Heart right ventricle (tissue), 16 donors: Measurements from ENCODE around the gene AEN. TPM values are rescaled to one million over a fixed set of nuclear protein-coding genes. Genes with fewer than 3 reads are reported as not detected.

Experiments used
- ATAC-seq, 8 donors: fragments of 200-7000 bp; cut with Tn5 transposase; one replicate each; pipeline ENCODE4 v1.9.1; 2020; ENCODE audit warnings: mild to moderate bottlenecking in 8 of 8, moderate library complexity in 8 of 8, moderate number of reproducible peaks in 1 of 8
- DNase-seq, 2 donors: peaks; one replicate each; pipeline ENCODE4 v3.0.0-alpha.2; 2020
- H3K27ac ChIP-seq, 10 donors: fragments of 200-600 bp; sonication (generic) in 2 of 10; one replicate each; pipeline versions ENCODE4 v1.5.0 to v1.8.0; 2020 to 2022; ENCODE audit warnings: mild to moderate bottlenecking in 3 of 10
- H3K27me3 ChIP-seq, 7 donors: fragments of 200-600 bp; one replicate each; pipeline ENCODE4 v1.8.0; 2021 to 2022; ENCODE audit warnings: mild to moderate bottlenecking in 2 of 7
- H3K36me3 ChIP-seq, 9 donors: fragments of 200-600 bp; sonication (generic) in 1 of 9; one replicate each; pipeline versions ENCODE4 v1.5.0 to v1.8.0; 2020 to 2022; ENCODE audit warnings: mild to moderate bottlenecking in 2 of 9
- H3K4me1 ChIP-seq, 9 donors: fragments of 200-600 bp; sonication (generic) in 1 of 9; one replicate each; pipeline versions ENCODE4 v1.5.0 to v1.8.0; 2020 to 2022; ENCODE audit warnings: mild to moderate bottlenecking in 4 of 9
- H3K4me3 ChIP-seq, 10 donors: fragments of 200-600 bp; sonication (generic) in 2 of 10; one replicate each; pipeline versions ENCODE4 v1.5.0 to v1.8.0; 2020 to 2022; ENCODE audit warnings: mild to moderate bottlenecking in 7 of 10, moderate library complexity in 2 of 10
- H3K9me3 ChIP-seq, 11 donors: fragments of 200-600 bp in 10 of 11; sonication (generic) in 2 of 11; one replicate each; pipeline versions ENCODE4 v1.5.0 to v1.8.0; 2013 to 2022; ENCODE audit warnings: mild to moderate bottlenecking in 2 of 11, control low read depth in 1 of 11, moderate library complexity in 1 of 11
- WGBS, 2 donors: extraction: QIAGEN DNeasy Blood & Tissue Kit; methylation state at CpG; one replicate each; pipeline ENCODE4 v1.1.7; 2013; ENCODE audit warnings: inconsistent platforms in 1 of 2; 5-methylcytosine and 5-hydroxymethylcytosine counted together
- intact Hi-C, 10 donors: fragments of 100-400 bp; cut with DNase I; formaldehyde crosslinking; loops; one replicate each; pipeline versions ENCODE4 v1.11.1 to v1.14.2; 2022
- polyA plus RNA-seq, 2 donors: library from polyadenylated mRNA; stranded (reverse); fragments of 200-250 nt; gene quantifications; one replicate each; pipeline ENCODE4 v1.2.3, GENCODE V29; 2013
- total RNA-seq, 10 donors: library from RNA; stranded (reverse); fragmentation: NEBNext Ultra II Directional in 3 of 10; extraction: Animal tissue kit (Norgen Biotek cat#: 25700) in 3 of 10; gene quantifications; one replicate each; pipeline versions ENCODE4 v1.2.1 to v1.2.4, GENCODE V29; 2021 to 2023
- TF ChIP-seq, protein P1 (sequence below), 9 donors: fragments of 200-600 bp; sonication (generic) in 2 of 9; IDR thresholded peaks; one replicate each; pipeline versions ENCODE4 v1.5.0 to v1.8.0; 2021 to 2022; ENCODE audit warnings: antibody characterized with exemption in 9 of 9, mild to moderate bottlenecking in 5 of 9, moderate library complexity in 1 of 9
- donor health status: Arrhythmogenic right ventricular cardiomyopathy.
- donor health status: ischemic (EF 13 %, LVEDD 7.1; RV severe dilation, severe dysfunction).
- donor health status: healthy with polysubstance abuse.
- donor health status: DM: no; HTN: yes; CAD: no.
- donor health status: DM: no; HTN: no; CAD: no.
- donor health status: ischemic (EF 25% LVEDD 6.9; RV normal size, moderate dysfunction).
- donor health status: ischemic (EF 25% LVEDD 5.7; RV mildly dilated, moderate dysfunction).
- donor health status: healthy.
- donor health status: DM: yes; HTN: yes; CAD: no.
- donor health status: Ischemic cardiomyopathy.
- donor health status: ischemic (EF 35%, LVEDD 5.7; RV mildly dilated, moderate dysfunction).
- donor health status: nonischemic (EF 11% LVEDD 7.7; RV severe dilation, severe dysfunction).
- donor health status: DM: yes; HTN: yes; CAD: no.
- donor health status: PGD.
- donor health status: ischemic (EF 29% LVEDD 5.4; RV normal size, mild dysfunction).
- donor health status: nonischemic (EF 23%, LVEDD 6.1; RV moderate dilation, normal function).

AEN gene
- total and polyA plus RNA-seq, 12 donors = 3.4 to 13.2 (median 5.6) TPM

DNA sequence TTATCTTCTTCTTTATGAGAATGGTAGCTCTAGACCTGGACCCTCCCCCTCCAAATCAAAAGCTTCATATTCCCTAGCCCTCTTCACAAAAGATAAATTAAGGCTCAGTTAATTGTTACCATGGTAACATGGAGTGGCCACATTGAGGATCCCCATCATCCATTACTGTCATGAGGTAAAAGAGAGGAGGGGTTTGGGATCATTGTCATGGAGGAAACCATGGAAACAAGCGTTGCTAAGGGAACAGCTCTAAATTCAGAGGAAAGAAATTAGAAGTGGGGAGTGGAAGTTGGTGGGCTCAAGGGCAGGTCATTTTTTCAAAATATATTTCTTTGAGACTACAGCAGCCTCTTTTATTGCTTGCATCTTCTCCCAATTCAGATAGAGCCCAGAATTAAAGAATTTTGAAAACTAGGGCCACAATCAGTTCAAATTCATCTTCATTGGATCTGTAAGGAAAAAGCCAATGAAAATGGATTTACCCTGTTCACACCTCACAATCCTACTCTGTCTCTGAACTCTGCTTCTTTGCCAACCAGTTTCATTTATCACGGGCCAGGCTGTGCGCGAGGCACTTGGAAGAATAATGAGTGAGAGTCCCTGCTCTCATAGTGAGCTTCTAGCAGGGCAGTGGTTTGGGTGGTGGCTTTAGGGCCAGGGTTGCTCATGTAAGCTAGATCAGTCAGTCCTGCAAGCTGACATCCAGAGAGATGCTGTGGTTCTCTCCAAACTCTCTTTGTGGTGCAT, 11.6 kb upstream of the AEN start:
- Histone ChIP-seq H3K27ac (no peak overlapping the region), H3K27me3 (peaks cover 14 to 44% (median 38%) of the 10 kb centered on the region in 7 donors), H3K4me1 (peaks cover 0 to 16% (median 10%) of the 10 kb centered on the region in 9 donors), H3K4me3 (no peak overlapping the region), H3K36me3 (no peaks in the 10 kb centered on the region), H3K9me3 (no peaks in the 10 kb centered on the region)
- no peak for DNase-seq
- 81% methylated on average over 4 of the region's 4 CpGs for WGBS, 2 donors
- intact Hi-C loops = loop anchor here in 6 of 10 donors (5.0 to 10.0 kb wide), 2 partner anchors 65 to 132 kb away; partner anchors contain the start of gene DET1 (in 1 of the 6)
- ATAC-seq = no peak
- TF ChIP-seq, protein P1, sequence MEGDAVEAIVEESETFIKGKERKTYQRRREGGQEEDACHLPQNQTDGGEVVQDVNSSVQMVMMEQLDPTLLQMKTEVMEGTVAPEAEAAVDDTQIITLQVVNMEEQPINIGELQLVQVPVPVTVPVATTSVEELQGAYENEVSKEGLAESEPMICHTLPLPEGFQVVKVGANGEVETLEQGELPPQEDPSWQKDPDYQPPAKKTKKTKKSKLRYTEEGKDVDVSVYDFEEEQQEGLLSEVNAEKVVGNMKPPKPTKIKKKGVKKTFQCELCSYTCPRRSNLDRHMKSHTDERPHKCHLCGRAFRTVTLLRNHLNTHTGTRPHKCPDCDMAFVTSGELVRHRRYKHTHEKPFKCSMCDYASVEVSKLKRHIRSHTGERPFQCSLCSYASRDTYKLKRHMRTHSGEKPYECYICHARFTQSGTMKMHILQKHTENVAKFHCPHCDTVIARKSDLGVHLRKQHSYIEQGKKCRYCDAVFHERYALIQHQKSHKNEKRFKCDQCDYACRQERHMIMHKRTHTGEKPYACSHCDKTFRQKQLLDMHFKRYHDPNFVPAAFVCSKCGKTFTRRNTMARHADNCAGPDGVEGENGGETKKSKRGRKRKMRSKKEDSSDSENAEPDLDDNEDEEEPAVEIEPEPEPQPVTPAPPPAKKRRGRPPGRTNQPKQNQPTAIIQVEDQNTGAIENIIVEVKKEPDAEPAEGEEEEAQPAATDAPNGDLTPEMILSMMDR (IDR thresholded peaks at IDR 0.05) = no peak

DNA sequence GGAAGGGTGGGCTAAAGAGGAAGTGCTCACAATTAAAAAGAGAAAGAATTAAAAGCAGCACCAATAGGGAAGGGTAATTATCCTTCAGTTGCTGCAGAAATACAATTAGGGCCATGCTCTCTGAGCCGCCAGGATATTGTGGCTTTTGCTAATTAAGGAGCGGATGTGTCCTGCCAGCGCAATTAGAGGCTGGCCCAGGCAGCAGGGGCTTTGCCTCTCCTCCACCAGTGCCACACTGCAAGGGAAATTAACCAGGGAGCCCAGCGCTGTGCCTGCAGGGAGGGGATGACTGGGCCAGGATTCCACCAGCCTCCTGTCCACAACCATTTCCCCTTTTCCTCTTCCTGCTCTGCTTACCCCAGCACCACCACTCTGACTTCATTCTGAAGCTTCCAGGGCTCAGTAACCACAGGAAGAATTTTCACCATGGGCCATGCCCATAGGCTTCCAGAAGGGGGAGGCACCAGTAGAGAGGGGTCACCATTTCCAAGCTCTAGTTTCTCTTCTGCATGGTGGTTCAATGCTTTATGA, 10.4 kb upstream of the AEN start:
- ATAC-seq (peak in 1 of 8 donors; percentile 21), DNase-seq (no peak)
- Histone ChIP-seq H3K9me3 (no peaks in the 10 kb centered on the region), H3K36me3 (no peaks in the 10 kb centered on the region), H3K4me1 (peaks cover 0 to 6% (median 0%) of the 10 kb centered on the region in 9 donors), H3K4me3 (no peak overlapping the region), H3K27me3 (peaks cover 8 to 31% (median 26%) of the 10 kb centered on the region in 7 donors), H3K27ac (no peak overlapping the region)
- intact Hi-C loops = loop anchor here in 6 of 10 donors (5.0 to 10.0 kb wide), 2 partner anchors 66 to 133 kb away; partner anchors contain the start of gene DET1 (in 1 of the 6)
- TF ChIP-seq, protein P1 (IDR thresholded peaks at IDR 0.05) = peak in 1 of 9 donors; percentile 10
- 33 to 49% methylated on average over 4 of the region's 4 CpGs for WGBS, 2 donors

DNA sequence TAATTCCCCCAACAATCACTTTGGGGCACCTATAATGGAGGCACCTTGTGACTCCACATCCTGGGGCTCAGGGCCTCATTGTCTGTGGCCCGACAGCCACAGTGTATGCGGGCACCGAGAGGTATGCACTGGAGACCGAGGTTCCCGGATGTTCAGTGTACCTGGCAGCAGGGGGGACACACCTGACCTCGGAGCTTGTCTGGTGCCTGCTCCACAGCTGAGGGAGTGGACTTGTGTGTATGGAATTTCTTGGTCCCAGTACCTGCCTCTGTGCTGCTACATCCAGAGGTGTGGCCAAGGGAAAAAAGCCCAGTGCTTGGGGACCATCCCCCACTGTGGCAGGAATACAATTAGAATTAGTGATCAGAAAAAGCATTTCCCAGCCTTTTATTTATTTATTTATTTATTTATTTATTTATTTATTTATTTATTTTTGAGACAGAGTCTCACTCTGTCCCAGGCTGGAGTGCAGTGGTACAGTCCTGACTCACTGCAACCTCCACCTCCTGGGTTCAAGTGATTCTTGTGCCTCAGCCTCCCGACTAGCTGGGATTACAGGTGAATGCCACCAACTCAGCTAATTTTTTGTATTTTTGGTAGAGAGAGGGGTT, 8.8 kb upstream of the AEN start:
- Histone ChIP-seq H3K36me3 (no peaks in the 10 kb centered on the region), H3K4me3 (no peak overlapping the region), H3K27me3 (peaks cover 0 to 16% (median 11%) of the 10 kb centered on the region in 7 donors), H3K4me1 (peaks cover 0 to 4% (median 0%) of the 10 kb centered on the region in 9 donors), H3K9me3 (no peaks in the 10 kb centered on the region), H3K27ac (no peak overlapping the region)
- no peak for DNase-seq
- intact Hi-C loops = loop anchor here in 6 of 10 donors (2.0 to 10.0 kb wide), 3 partner anchors 67 to 135 kb away; partner anchors contain the start of gene DET1 (in 1 of the 6)
- TF ChIP-seq, protein P1 (IDR thresholded peaks at IDR 0.05) = no peak
- 65 to 68% methylated on average over 7 of the region's 7 CpGs for WGBS, 2 donors
- ATAC-seq = no peak
